MM.1S (cell line): Measurements from ENCODE around the gene SPTBN2.
A peak's percentile ranks its signal among the peaks of the same experiment; 100 is the strongest.

Experiments used
- DNase-seq: peaks from one replicate; pipeline ENCODE4 v3.0.0-alpha.2; 2015
- H2AFZ ChIP-seq: fragments of 300-600 bp; sonication (generic); 2 replicates; pipeline ENCODE4 v1.6.0; 2016; ENCODE audit warnings: antibody characterized with exemption, low read length
- H3F3A ChIP-seq: fragments of 300-600 bp; sonication (generic); 2 replicates; pipeline ENCODE4 v1.6.1; 2016; ENCODE audit warnings: mild to moderate bottlenecking, antibody characterized with exemption, low read length, moderate library complexity, mixed read lengths; ENCODE audit not compliant: insufficient read depth
- H3K27ac ChIP-seq: fragments of 300-600 bp; sonication (generic); 2 replicates; pipeline ENCODE4 v1.5.1; 2016; ENCODE audit warnings: mild to moderate bottlenecking, low read length
- H3K27me3 ChIP-seq: fragments of 300-600 bp; sonication (generic); replicated peaks from 2 replicates; pipeline ENCODE4 v1.6.0; 2016; ENCODE audit warnings: low read length; ENCODE audit not compliant: insufficient read depth
- H3K36me3 ChIP-seq: fragments of 300-600 bp; sonication (generic); replicated peaks from 2 replicates; pipeline ENCODE4 v1.6.1; 2016; ENCODE audit warnings: mild to moderate bottlenecking, low read length, mixed read lengths; ENCODE audit not compliant: insufficient read depth
- H3K4me1 ChIP-seq: fragments of 300-600 bp; sonication (generic); 2 replicates; pipeline ENCODE4 v1.6.1; 2016; ENCODE audit warnings: low read length, mixed read lengths
- H3K4me2 ChIP-seq: fragments of 300-600 bp; sonication (generic); 2 replicates; pipeline ENCODE4 v1.6.0; 2016; ENCODE audit warnings: low read depth, low read length
- H3K4me3 ChIP-seq: fragments of 300-600 bp; sonication (generic); 2 replicates; pipeline ENCODE4 v1.5.1; 2016; ENCODE audit warnings: low read length, mixed read lengths
- H3K79me2 ChIP-seq: fragments of 300-600 bp; sonication (generic); 2 replicates; pipeline ENCODE4 v1.6.1; 2016; ENCODE audit warnings: mixed run types, low read length, mixed read lengths
- H3K9ac ChIP-seq: fragments of 300-600 bp; sonication (generic); 2 replicates; pipeline ENCODE4 v1.6.1; 2016; ENCODE audit warnings: low read length, mixed read lengths
- H3K9me2 ChIP-seq: fragments of 300-600 bp; sonication (generic); replicated peaks from 2 replicates; pipeline ENCODE4 v1.6.1; 2016; ENCODE audit warnings: mild to moderate bottlenecking, low read length, mixed read lengths; ENCODE audit not compliant: insufficient read depth
- H3K9me3 ChIP-seq: fragments of 300-600 bp; sonication (generic); replicated peaks from 2 replicates; pipeline ENCODE4 v1.6.1; 2016; ENCODE audit warnings: mild to moderate bottlenecking, low read length, mixed read lengths; ENCODE audit not compliant: insufficient read depth
- H4K20me1 ChIP-seq: fragments of 300-600 bp; sonication (generic); 2 replicates; pipeline ENCODE4 v1.6.1; 2016; ENCODE audit warnings: mild to moderate bottlenecking, low read length, moderate library complexity, mixed read lengths; ENCODE audit not compliant: insufficient read depth
- CTCF ChIP-seq: fragments of 300-600 bp; sonication (generic); IDR thresholded peaks from 2 replicates; pipeline ENCODE4 v1.5.1; 2016; ENCODE audit warnings: antibody characterized with exemption, low read length, mixed read lengths
- EZH2 ChIP-seq: fragments of 300-600 bp; sonication (generic); optimal IDR thresholded peaks from 2 replicates; pipeline ENCODE3; 2017; ENCODE audit warnings: low read depth, mild to moderate bottlenecking, antibody characterized with exemption, low read length, mixed read lengths
- EZH2phosphoT487 ChIP-seq: fragments of 300-600 bp; sonication (generic); IDR thresholded peaks from 2 replicates; pipeline ENCODE4 v1.6.1; 2018; ENCODE audit warnings: antibody characterized with exemption, low read length

Gene SPTBN2

GRCh38 chr11:66729447-66729846, 431 bp upstream of the SPTBN2 start:
- H3K79me2 ChIP-seq: no peaks in the 10 kb centered on the region
- peaks cover 11% of the 10 kb centered on the region for H3K27me3 ChIP-seq
- no peak overlapping the region for H3K4me3 ChIP-seq
- H2AFZ ChIP-seq: no peak overlapping the region
- no peaks in the 10 kb centered on the region for H3K9me3 ChIP-seq
- H3K9me2 ChIP-seq: no peaks in the 10 kb centered on the region
- no peak for DNase-seq
- 0 out of 2 replicates have a peak, but pooled peaks cover 3% of the 10 kb centered on the region for H3K4me1 ChIP-seq
- no peak overlapping the region for H3K4me2 ChIP-seq
- no peak for TF ChIP-seq CTCF
- no peak for TF ChIP-seq EZH2
- no peak for TF ChIP-seq EZH2phosphoT487
- no peaks in the 10 kb centered on the region for H4K20me1 ChIP-seq
- H3K27ac ChIP-seq: no peak overlapping the region
- H3F3A ChIP-seq: no peaks in the 10 kb centered on the region
- no peak overlapping the region for H3K9ac ChIP-seq
- H3K36me3 ChIP-seq: no peaks in the 10 kb centered on the region

- DNase-seq: no peak
- Histone ChIP-seq H3K27ac (no peak overlapping the region), H3K4me3 (peak overlapping the region; percentile 55), H3K9ac (no peak overlapping the region; the same call in 1 of the 2 replicates), H3K36me3 (no peaks in the 10 kb centered on the region), H3K27me3 (peaks cover 11% of the 10 kb centered on the region), H3K9me2 (no peaks in the 10 kb centered on the region), H3F3A (no peaks in the 10 kb centered on the region), H3K4me2 (peak overlapping the region; percentile 59; the same call in 1 of the 2 replicates), H4K20me1 (no peaks in the 10 kb centered on the region), H3K9me3 (no peaks in the 10 kb centered on the region), H2AFZ (0 out of 2 replicates have a peak overlapping the region, but pooled peaks have one; percentile 45), H3K79me2 (no peaks in the 10 kb centered on the region), H3K4me1 (0 out of 2 replicates have a peak, but pooled peaks cover 3% of the 10 kb centered on the region)
- no peak for TF ChIP-seq EZH2phosphoT487
- TF ChIP-seq EZH2: no peak
- TF ChIP-seq CTCF: no peak
These were observed 851 bp downstream of the SPTBN2 start for GRCh38 chr11:66728038-66728692.

- Histone ChIP-seq H3K27ac (no peak overlapping the region), H3F3A (no peaks in the 10 kb centered on the region), H2AFZ (peak overlapping the region; percentile 69), H3K4me1 (0 out of 2 replicates have a peak, but pooled peaks cover 3% of the 10 kb centered on the region), H3K4me2 (peak overlapping the region; percentile 82), H3K9me2 (no peaks in the 10 kb centered on the region), H3K79me2 (no peaks in the 10 kb centered on the region), H3K27me3 (peaks cover 11% of the 10 kb centered on the region), H3K9me3 (no peaks in the 10 kb centered on the region), H3K9ac (peak overlapping the region; percentile 44; the same call in 1 of the 2 replicates), H3K36me3 (no peaks in the 10 kb centered on the region), H3K4me3 (peak overlapping the region; percentile 60), H4K20me1 (no peaks in the 10 kb centered on the region)
- TF ChIP-seq EZH2phosphoT487: no peak
- no peak for TF ChIP-seq CTCF
- TF ChIP-seq EZH2: no peak
- DNase-seq: peak; percentile 25
These were observed 1.6 kb downstream of the SPTBN2 start for GRCh38 chr11:66727282-66728037.
